Muscle of leg (tissue), 9 donors: ENCODE data around the gene PLEKHH2. TPM values are rescaled to one million over a fixed set of nuclear protein-coding genes. Genes with fewer than 3 reads are reported as not detected.

Experiments used
- polyA plus RNA-seq, 8 donors: library from polyadenylated mRNA; unstranded; fragments of 120-200 nt; gene quantifications; one replicate each; pipeline versions ENCODE4 v1.2.1 to v1.2.3, GENCODE V29; 2013; ENCODE audit warnings: inconsistent platforms in 1 of 8, low replicate concordance in 1 of 8; ENCODE audit not compliant: insufficient read length in 8 of 8, insufficient read depth in 1 of 8
- total RNA-seq: library from RNA; stranded (reverse); fragments of 120-200 nt; gene quantifications from one replicate; pipeline ENCODE4 v1.2.4, GENCODE V29; 2013

The PLEKHH2 gene
- total and polyA plus RNA-seq, 9 donors, result 3.7 to 15.3 (median 7.1) TPM

Other genes starting within 250 kb of the PLEKHH2 start
- 14.4 TPM for gene THADA, start 41.2 kb upstream of the PLEKHH2 start, total RNA-seq
- gene THADA, start 41.2 kb upstream of the PLEKHH2 start, polyA plus RNA-seq, result 10 to 100 TPM; 17.0 to 24.3 (median 18.1) TPM
- 2.2 TPM for gene C1GALT1C1L, start 39.2 kb downstream of the PLEKHH2 start, total RNA-seq
- 1 to 10 TPM; 1.2 to 2.0 (median 1.5) TPM for gene C1GALT1C1L, start 39.2 kb downstream of the PLEKHH2 start, polyA plus RNA-seq
- 22.3 TPM for gene DYNC2LI1, start 136.8 kb downstream of the PLEKHH2 start, total RNA-seq
- 10 to 100 TPM; 14.9 to 21.1 (median 17.2) TPM for gene DYNC2LI1, start 136.8 kb downstream of the PLEKHH2 start, polyA plus RNA-seq
- gene ABCG5, start 201.6 kb downstream of the PLEKHH2 start, total RNA-seq, result not detected
- under 1 TPM in 6 of 8 donors, not detected in 2; 0.06 to 0.78 (median 0.11) TPM for gene ABCG5, start 201.6 kb downstream of the PLEKHH2 start, polyA plus RNA-seq
- not detected for gene ABCG8, start 201.7 kb downstream of the PLEKHH2 start, total RNA-seq
- 1 to 10 TPM in 1 of 8 donors, under 1 TPM in 4, not detected in 3; 0.05 to 1.3 (median 0.13) TPM for gene ABCG8, start 201.7 kb downstream of the PLEKHH2 start, polyA plus RNA-seq